ENCODE data around the gene PRKD2. TPM values are rescaled to one million over a fixed set of nuclear protein-coding genes. Genes with fewer than 3 reads are reported as not detected.
A peak's percentile ranks its signal among the peaks of the same experiment; 100 is the strongest.

Gene PRKD2
- total RNA-seq, 4 donors from 2014 or later = 30.8 to 85.7 (median 41.7) TPM

DNA sequence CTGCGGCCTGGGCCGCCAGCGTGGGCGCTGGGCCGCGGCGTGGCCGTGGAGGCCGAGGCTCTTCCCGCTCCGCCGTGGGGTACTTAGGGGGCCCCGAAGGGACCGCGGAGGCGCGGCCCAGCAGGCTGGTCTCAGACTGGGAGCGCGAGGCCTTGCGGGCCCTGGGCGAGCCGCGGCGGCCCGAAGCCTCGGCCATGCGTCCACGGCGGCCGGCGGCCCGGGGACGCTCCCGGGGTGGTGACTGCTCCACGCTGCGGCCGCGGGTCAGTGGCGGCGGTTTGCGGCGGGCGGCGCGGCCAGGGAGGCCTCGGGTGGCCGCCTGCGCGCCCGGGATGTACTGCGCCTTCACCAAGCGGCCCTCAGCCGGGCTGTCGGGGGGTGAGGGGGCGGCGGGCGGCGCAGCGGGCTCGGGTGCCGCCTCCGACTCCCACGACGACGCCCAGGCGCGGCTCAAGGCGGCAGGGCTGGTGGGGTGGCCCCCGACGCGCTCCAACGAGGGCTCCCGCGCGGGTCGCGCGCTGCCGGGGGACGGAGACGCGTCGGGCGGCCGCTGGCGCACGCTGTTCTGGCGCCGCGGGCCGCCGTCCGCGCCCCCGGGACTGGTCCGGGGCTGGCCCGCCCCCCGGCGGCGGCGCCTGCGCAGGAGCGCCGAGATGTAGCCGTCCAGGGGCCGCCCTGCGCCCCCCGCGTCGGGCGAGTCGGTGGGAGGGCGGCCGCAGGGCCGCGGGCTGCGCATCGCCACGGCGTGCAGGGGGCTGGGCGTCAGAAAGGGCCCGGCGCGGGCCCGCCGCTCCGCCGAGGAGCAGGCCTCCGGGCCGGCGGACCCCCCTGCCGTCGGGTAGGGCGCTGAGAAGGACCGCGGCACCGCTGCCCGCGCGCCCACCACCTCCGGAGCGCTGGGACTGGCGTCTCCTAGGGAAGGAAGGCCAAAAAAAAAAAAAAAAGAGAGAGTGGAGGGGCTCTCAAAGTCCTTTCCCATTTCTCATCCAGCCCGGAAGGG is 67.7 kb downstream of the PRKD2 start:
- DNase-seq = no peak
- Histone ChIP-seq H3K4me3 (no peak overlapping the region), H3K9me3 (no peaks in the 10 kb centered on the region), H3K27ac (no peak overlapping the region), H3K36me3 (no peaks in the 10 kb centered on the region), H3K27me3 (no peaks in the 10 kb centered on the region), H3K4me1 (peaks cover 0 to 10% of the 10 kb centered on the region in 2 donors)
- intact Hi-C loops (cut with DNase I; ENCODE audit: low total_unique reads) = no loop called here
- TF ChIP-seq POLR2A (IDR thresholded peaks at IDR 0.05) = no peak
- no peak for TF ChIP-seq CTCF (IDR thresholded peaks at IDR 0.05)

- Histone ChIP-seq H3K27me3 (no peaks in the 10 kb centered on the region), H3K9me3 (no peaks in the 10 kb centered on the region), H3K4me1 (peaks cover 0 to 3% of the 10 kb centered on the region in 2 donors), H3K27ac (no peak overlapping the region), H3K4me3 (no peak overlapping the region), H3K36me3 (no peaks in the 10 kb centered on the region)
- intact Hi-C loops (cut with DNase I; ENCODE audit: low total_unique reads) = no loop called here
- DNase-seq = no peak
- no peak for TF ChIP-seq CTCF (IDR thresholded peaks at IDR 0.05)
- no peak for TF ChIP-seq POLR2A (IDR thresholded peaks at IDR 0.05)
Measured at GRCh38 chr19:46648060-46648960, 68.6 kb downstream of the PRKD2 start.

DNA sequence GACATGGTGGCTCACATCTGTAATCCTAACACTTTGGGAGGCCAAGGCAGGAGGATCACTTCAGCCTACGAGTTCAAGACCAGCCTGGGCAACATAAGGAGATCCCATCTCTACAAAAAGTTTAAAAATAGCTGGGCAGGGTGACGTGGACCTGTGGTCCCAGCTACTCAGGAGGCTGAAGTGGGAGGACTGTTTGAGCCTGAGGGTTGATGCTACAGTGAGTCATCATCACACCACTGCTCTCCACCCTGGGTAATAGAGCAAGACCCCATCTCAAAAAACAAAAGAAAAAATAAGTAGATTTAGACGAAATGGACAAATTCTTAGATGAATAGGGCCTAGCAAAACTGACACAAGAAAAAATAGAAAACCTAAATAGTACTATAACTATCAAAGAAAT is 70.5 kb downstream of the PRKD2 start:
- peaks cover 0 to 3% of the 10 kb centered on the region in 2 donors for H3K4me1 ChIP-seq
- DNase-seq = no peak
- H3K27ac ChIP-seq = peak overlapping the region in 1 of 2 donors; percentile 50
- H3K27me3 ChIP-seq = no peaks in the 10 kb centered on the region
- no peak overlapping the region for H3K4me3 ChIP-seq
- TF ChIP-seq POLR2A (IDR thresholded peaks at IDR 0.05) (no peak), CTCF (IDR thresholded peaks at IDR 0.05) (no peak)
- intact Hi-C loops (cut with DNase I; ENCODE audit: low total_unique reads) = no loop called here
- no peaks in the 10 kb centered on the region for H3K36me3 ChIP-seq
- H3K9me3 ChIP-seq = no peaks in the 10 kb centered on the region

GRCh38 chr19:46644720-46645119 is 72.2 kb downstream of the PRKD2 start:
- DNase-seq = no peak
- Histone ChIP-seq H3K27me3 (no peaks in the 10 kb centered on the region), H3K4me1 (peaks cover 0 to 3% of the 10 kb centered on the region in 2 donors), H3K27ac (peak overlapping the region; percentile 67 to 79), H3K4me3 (no peak overlapping the region), H3K9me3 (no peaks in the 10 kb centered on the region), H3K36me3 (no peaks in the 10 kb centered on the region)
- intact Hi-C loops (cut with DNase I; ENCODE audit: low total_unique reads) = no loop called here
- TF ChIP-seq POLR2A (IDR thresholded peaks at IDR 0.05) = no peak
- TF ChIP-seq CTCF (IDR thresholded peaks at IDR 0.05) = no peak

Measured in uterus (tissue), 4 donors.